GM12878 (cell line): Measurements from ENCODE around the gene STAMBP. TPM values are rescaled to one million over a fixed set of nuclear protein-coding genes. Genes with fewer than 3 reads are reported as not detected.

Experiments
- ATAC-seq: fragments of 200-7000 bp; cut with Tn5 transposase; 3 replicates; pipeline ENCODE4 v1.9.1; 2020; ENCODE audit warnings: mild to moderate bottlenecking, moderate library complexity
- BruUV-seq: library from RNA; stranded (reverse); fragments of 400-500 nt; replicated peaks from 2 replicates; lab custom pipeline; 2021; lab: Mats Ljungman, UMichigan
- CTCF ChIA-PET: fragments of 300-600 bp; sonication (Branson Sonifier 250); formaldehyde crosslinking; extraction: SDS; loops from one replicate; lab custom pipeline; 2021; ENCODE audit warnings: inconsistent platforms; lab: Yijun Ruan, JAX
- POLR2A ChIA-PET: fragments of 350-600 bp; formaldehyde crosslinking; extraction: SDS; loops from one replicate; lab custom pipeline; 2021; ENCODE audit warnings: inconsistent platforms; lab: Charles Lee
- RAD21 ChIA-PET: fragments of 300-600 bp; sonication (Branson Sonifier 250); formaldehyde crosslinking; loops from one replicate; lab custom pipeline; 2023; ENCODE audit warnings: antibody characterized with exemption; ENCODE audit not compliant: unreplicated experiment; lab: Charles Lee
- SMC1A ChIA-PET: fragments of 300-600 bp; sonication (Branson Sonifier 250); formaldehyde crosslinking; loops from one replicate; lab custom pipeline; 2023; ENCODE audit not compliant: unreplicated experiment, uncharacterized antibody; lab: Charles Lee
- DNase-seq: peaks from one replicate; pipeline ENCODE4 v3.0.0-alpha.2; 2011; ENCODE audit warnings: low read depth, low spot score
- FAIRE-seq: peaks from 3 replicates; lab custom pipeline; 2011; peaks lifted over from hg19 to GRCh38; lab: Jason Lieb, UNC
- H2AFZ ChIP-seq: 2 replicates; pipeline ENCODE4 v1.6.0; 2011; ENCODE audit warnings: low read depth, low read length, control low read depth; ENCODE audit not compliant: control insufficient read depth
- H3K27ac ChIP-seq: 2 replicates; pipeline ENCODE4 v1.5.1; 2011; ENCODE audit warnings: control low read depth; ENCODE audit not compliant: control insufficient read depth, insufficient read depth
- H3K27me3 ChIP-seq, 2 experiments: replicated peaks in 1 of 2; 2 replicates each; pipeline versions ENCODE4 v1.6.0 to v1.6.1; 2011; ENCODE audit warnings: low read length in 1 of 2; ENCODE audit not compliant: control insufficient read depth in 2 of 2, insufficient read depth in 2 of 2
- H3K36me3 ChIP-seq, 2 experiments: 2 replicates each; pipeline ENCODE4 v1.5.1; 2011; ENCODE audit warnings: low read length in 1 of 2; ENCODE audit not compliant: control insufficient read depth in 2 of 2, insufficient read depth in 2 of 2
- H3K4me1 ChIP-seq: 2 replicates; pipeline ENCODE4 v1.6.1; 2011; ENCODE audit warnings: mild to moderate bottlenecking, low read length, moderate library complexity, mixed read lengths; ENCODE audit not compliant: control insufficient read depth, insufficient read depth
- H3K4me2 ChIP-seq: 2 replicates; pipeline ENCODE4 v1.6.0; 2011; ENCODE audit warnings: control low read depth; ENCODE audit not compliant: control insufficient read depth, insufficient read depth
- H3K4me3 ChIP-seq: fragments of 200-600 bp; sonication (generic); 2 replicates; pipeline ENCODE4 v1.5.1; 2016
- H3K79me2 ChIP-seq: 2 replicates; pipeline ENCODE4 v1.6.0; 2011; ENCODE audit warnings: low read length; ENCODE audit not compliant: control insufficient read depth, insufficient read depth
- H3K9ac ChIP-seq: 2 replicates; pipeline ENCODE4 v1.8.0; 2011; ENCODE audit warnings: low read length, control low read depth, mixed read lengths; ENCODE audit not compliant: control insufficient read depth, insufficient read depth
- H3K9me3 ChIP-seq: replicated peaks from 3 replicates; pipeline ENCODE4 v1.5.1; 2011; ENCODE audit warnings: mild to moderate bottlenecking, low read length; ENCODE audit not compliant: control insufficient read depth, insufficient read depth
- H4K20me1 ChIP-seq: 2 replicates; pipeline ENCODE4 v1.6.0; 2011; ENCODE audit not compliant: control insufficient read depth, insufficient read depth
- BACH1 ChIP-seq: fragments of 450-650 bp; IDR thresholded peaks from 2 replicates; pipeline ENCODE4 v1.6.1; 2017; ENCODE audit warnings: mild to moderate bottlenecking, borderline replicate concordance
- CTCF ChIP-seq, 3 experiments: IDR thresholded peaks in 2 of 3; conservative IDR thresholded peaks in 1 of 3; 2 replicates each; pipeline ENCODE4 v1.5.1; 2011; ENCODE audit warnings: low read depth in 3 of 3, low read length in 3 of 3, mild to moderate bottlenecking in 3 of 3, control low read depth in 2 of 3, moderate library complexity in 2 of 3, inconsistent platforms in 1 of 3, mixed read lengths in 1 of 3; ENCODE audit not compliant: control insufficient read depth in 2 of 3, insufficient read depth in 1 of 3; ENCODE audit errors: extremely low read depth in 1 of 3
- POLR2A ChIP-seq: IDR thresholded peaks from 2 replicates; pipeline ENCODE4 v1.6.1; 2011; ENCODE audit warnings: low read depth, mild to moderate bottlenecking, low read length
- RAD21 ChIP-seq: IDR thresholded peaks from 2 replicates; pipeline ENCODE4 v1.6.1; 2011; ENCODE audit warnings: mild to moderate bottlenecking, low read depth, low read length, moderate library complexity; ENCODE audit not compliant: insufficient read depth
- WGBS: methylation state at CpG from one replicate; pipeline ENCODE4 v1.1.6; 2016; ENCODE audit warnings: low lambda C conversion rate; ENCODE audit not compliant: insufficient replicate concordance, insufficient coverage; ENCODE audit errors: missing lambda C conversion rate; 5-methylcytosine and 5-hydroxymethylcytosine counted together
- in situ Hi-C: fragments of 300-500 bp; cut with MboI; formaldehyde crosslinking; loops from 9 replicates; pipeline ENCODE4 v1.14.3; 2018; ENCODE audit warnings: mixed read lengths
- intact Hi-C: fragments of 100-400 bp; cut with micrococcal nuclease; formaldehyde crosslinking; loops from one replicate; pipeline ENCODE4 v1.14.2; 2022; ENCODE audit not compliant: unreplicated experiment
- polyA plus RNA-seq, 11 experiments: library from polyadenylated mRNA; depleted of rRNA in 4 of 11; unstranded in 6 of 11; stranded (reverse) in 5 of 11; fragments of >200 nt; fragmentation: Nextera tagmentation in 4 of 11; fragmentation: Illumina TruSeq in 1 of 11; extraction: Ambion mirVana in 4 of 11; extraction: Trizol in 1 of 11; gene quantifications; 1 replicate in 1 of 11; 2 replicates in 10 of 11; pipeline versions ENCODE4 v1.2.1 to v1.2.3, GENCODE V29; 2011 to 2016; ENCODE audit warnings: inconsistent platforms in 2 of 11, missing spikeins in 2 of 11, low read depth in 1 of 11
- total RNA-seq, 4 experiments: library from RNA; depleted of rRNA in 3 of 4; stranded (reverse); fragments of >200 nt in 3 of 4; fragmentation: Illumina TruSeq in 1 of 4; extraction: Trizol in 1 of 4; gene quantifications; 2 replicates each; pipeline versions ENCODE4 v1.2.1 to v1.2.3, GENCODE V29; 2013 to 2021

STAMBP gene
- total and polyA plus RNA-seq, 10 of the 15 experiments (the other 5 are each of a cell fraction or from before 2014, with no cell fraction given), result 38.9 to 84.1 (median 69.7) TPM

GRCh38 chr2:73827018-73827417, 1.7 kb upstream of the STAMBP start:
- Histone ChIP-seq H2AFZ (no peak overlapping the region), H3K9me3 (no peaks in the 10 kb centered on the region), H3K79me2 (peaks cover 23% of the 10 kb centered on the region), H3K4me1 (peaks cover 12% of the 10 kb centered on the region), H3K4me2 (no peak overlapping the region), H3K36me3 (no peaks in the 10 kb centered on the region), H4K20me1 (no peaks in the 10 kb centered on the region), H3K27me3 (no peaks in the 10 kb centered on the region), H3K4me3 (no peak overlapping the region), H3K27ac (no peak overlapping the region), H3K9ac (no peak overlapping the region)
- TF ChIP-seq BACH1 (no peak), CTCF (IDR thresholded peaks at IDR 0.05 in 2 of 3, conservative IDR thresholded peaks at IDR 0.05 in 1 of 3; ENCODE audit: control insufficient read depth in 2 of 3, extremely low read depth in 1 of 3, insufficient read depth in 1 of 3, low read depth in 3 of 3, low read length in 3 of 3) (peak; percentile 26 to 45 (median 33); a peak in 4 of 6 replicates), RAD21 (peak; percentile 44), POLR2A (no peak)
- in situ Hi-C loops, result loop anchor here (10.0 kb wide), 1 partner anchor 568 kb away; no protein-coding TSS in a partner anchor
- RAD21 ChIA-PET, result interaction anchor here (0.8 to 8.4 kb wide), 22 partner anchors 11 to 508 kb away, joined by 3 to 96 read pairs (median 4); partner anchors contain the start of gene BOLA3
- intact Hi-C loops, result loop anchor here (10.0 kb wide), 5 partner anchors 142 to 508 kb away; partner anchors contain the start of gene TET3
- ATAC-seq, result no peak
- no peak for DNase-seq
- no TSS peak for BruUV-seq
- FAIRE-seq, result no peak
- 17% methylated on average over 2 of the region's 2 CpGs for WGBS
- POLR2A ChIA-PET, result interaction anchor here (0.7 to 1.3 kb wide), 5 partner anchors 100 to 295 kb away, joined by 3 to 4 read pairs (median 3); partner anchors contain the start of gene DGUOK
- CTCF ChIA-PET, result interaction anchor here (0.6 to 8.9 kb wide), 53 partner anchors 10 to 565 kb away, joined by 3 to 191 read pairs (median 5); partner anchors contain the start of genes ACTG2, BOLA3, MOB1A and TPRKB
- SMC1A ChIA-PET, result interaction anchor here (0.7 to 7.3 kb wide), 33 partner anchors 12 to 508 kb away, joined by 3 to 53 read pairs (median 4); no protein-coding TSS in a partner anchor
